Measurements from ENCODE around the gene HOOK2.

HOOK2 gene

GRCh38 chr19:12767666-12768065, 7.7 kb downstream of the HOOK2 start:
- H3K4me3 ChIP-seq (ENCODE audit: low read length): no peak overlapping the region
- TF ChIP-seq, protein P1, sequence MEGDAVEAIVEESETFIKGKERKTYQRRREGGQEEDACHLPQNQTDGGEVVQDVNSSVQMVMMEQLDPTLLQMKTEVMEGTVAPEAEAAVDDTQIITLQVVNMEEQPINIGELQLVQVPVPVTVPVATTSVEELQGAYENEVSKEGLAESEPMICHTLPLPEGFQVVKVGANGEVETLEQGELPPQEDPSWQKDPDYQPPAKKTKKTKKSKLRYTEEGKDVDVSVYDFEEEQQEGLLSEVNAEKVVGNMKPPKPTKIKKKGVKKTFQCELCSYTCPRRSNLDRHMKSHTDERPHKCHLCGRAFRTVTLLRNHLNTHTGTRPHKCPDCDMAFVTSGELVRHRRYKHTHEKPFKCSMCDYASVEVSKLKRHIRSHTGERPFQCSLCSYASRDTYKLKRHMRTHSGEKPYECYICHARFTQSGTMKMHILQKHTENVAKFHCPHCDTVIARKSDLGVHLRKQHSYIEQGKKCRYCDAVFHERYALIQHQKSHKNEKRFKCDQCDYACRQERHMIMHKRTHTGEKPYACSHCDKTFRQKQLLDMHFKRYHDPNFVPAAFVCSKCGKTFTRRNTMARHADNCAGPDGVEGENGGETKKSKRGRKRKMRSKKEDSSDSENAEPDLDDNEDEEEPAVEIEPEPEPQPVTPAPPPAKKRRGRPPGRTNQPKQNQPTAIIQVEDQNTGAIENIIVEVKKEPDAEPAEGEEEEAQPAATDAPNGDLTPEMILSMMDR (conservative IDR thresholded peaks at IDR 0.05; ENCODE audit: low read depth, low read length): no peak
- DNase-seq (ENCODE audit: low read depth): no peak

- H3K4me3 ChIP-seq (ENCODE audit: low read length): no peak overlapping the region
- TF ChIP-seq, protein P1 (conservative IDR thresholded peaks at IDR 0.05; ENCODE audit: low read depth, low read length): no peak
- no peak for DNase-seq (ENCODE audit: low read depth)
These were observed 8.2 kb downstream of the HOOK2 start for GRCh38 chr19:12767150-12767549.

- no peak for DNase-seq (ENCODE audit: low read depth)
These were observed 9.3 kb downstream of the HOOK2 start for GRCh38 chr19:12766051-12766521.

DNA sequence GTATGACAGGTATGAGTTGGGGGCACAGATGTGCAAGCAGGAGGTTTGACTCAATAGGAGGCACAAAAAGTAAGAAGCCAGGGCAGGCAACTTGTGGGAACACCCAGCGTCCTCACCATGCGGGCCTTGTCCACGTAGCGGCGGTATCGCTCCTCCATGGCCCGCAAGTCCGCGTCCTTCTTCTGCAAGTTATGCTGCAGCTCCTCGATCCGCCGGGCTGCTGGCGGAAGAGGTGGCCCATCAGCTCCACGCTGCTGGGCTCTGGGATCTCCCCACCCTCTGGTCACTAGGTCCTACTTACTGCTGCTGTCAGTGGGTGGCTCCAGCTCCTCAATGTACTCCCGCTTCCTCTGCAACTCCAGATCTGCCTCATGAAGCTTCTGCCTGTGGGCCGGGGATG, 10.7 kb downstream of the HOOK2 start:
- TF ChIP-seq, protein P1 (conservative IDR thresholded peaks at IDR 0.05; ENCODE audit: low read depth, low read length): no peak
- no peak overlapping the region for H3K4me3 ChIP-seq (ENCODE audit: low read length)

More at GRCh38 chr19:12766051-12766521, 9.3 kb downstream of the HOOK2 start:
- TF ChIP-seq, protein P1 (conservative IDR thresholded peaks at IDR 0.05; ENCODE audit: low read depth, low read length): no peak
- H3K4me3 ChIP-seq (ENCODE audit: low read length): no peak overlapping the region

GRCh38 chr19:12763100-12763499, 12.3 kb downstream of the HOOK2 start:
- TF ChIP-seq, protein P1 (conservative IDR thresholded peaks at IDR 0.05; ENCODE audit: low read depth, low read length): no peak
- DNase-seq (ENCODE audit: low read depth): no peak
- H3K4me3 ChIP-seq (ENCODE audit: low read length): no peak overlapping the region

More for the DNA sequence above, 10.7 kb downstream of the HOOK2 start:
- DNase-seq (ENCODE audit: low read depth): no peak

- no peak overlapping the region for H3K4me3 ChIP-seq (ENCODE audit: low read length)
- DNase-seq (ENCODE audit: low read depth): no peak
- TF ChIP-seq, protein P1 (conservative IDR thresholded peaks at IDR 0.05; ENCODE audit: low read depth, low read length): no peak
These were observed 15.7 kb downstream of the HOOK2 start for GRCh38 chr19:12759686-12760085.

DNA sequence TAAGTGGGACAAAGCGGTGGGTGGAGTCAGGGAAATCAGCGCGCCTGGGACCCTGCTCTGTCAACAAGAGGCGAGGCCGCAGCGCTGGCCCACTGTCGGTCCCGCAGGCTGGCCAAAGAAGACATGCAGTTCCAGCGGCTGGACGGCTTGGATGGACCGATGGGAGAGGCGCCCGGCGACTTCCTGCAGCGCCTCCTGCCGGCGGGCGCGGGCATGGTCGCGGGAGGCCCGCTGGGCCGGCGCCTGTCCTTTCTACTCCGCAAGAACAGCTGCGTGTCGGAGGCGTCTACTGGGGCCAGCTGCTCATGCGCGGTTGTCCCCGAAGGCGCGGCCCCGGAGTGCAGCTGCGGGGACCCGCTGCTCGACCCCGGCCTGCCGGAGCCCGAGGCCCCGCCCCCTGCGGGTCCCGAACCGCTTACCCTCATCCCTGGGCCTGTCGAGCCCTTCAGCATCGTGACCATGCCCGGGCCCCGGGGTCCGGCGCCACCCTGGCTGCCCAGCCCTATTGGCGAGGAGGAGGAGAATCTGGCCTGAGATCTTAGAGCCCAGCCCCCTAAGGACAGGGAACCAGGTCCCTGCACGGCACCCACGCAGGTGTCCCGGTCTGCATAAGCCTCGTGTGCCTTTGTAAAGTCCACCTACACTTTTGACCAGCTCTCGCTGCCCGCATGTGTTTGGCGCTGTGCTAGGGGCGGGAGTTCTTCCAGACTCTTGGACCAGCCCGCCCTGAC, 17.6 kb downstream of the HOOK2 start:
- DNase-seq (ENCODE audit: low read depth): no peak
- TF ChIP-seq, protein P1 (conservative IDR thresholded peaks at IDR 0.05; ENCODE audit: low read depth, low read length): peak; percentile 80
- peak overlapping the region; percentile 23 for H3K4me3 ChIP-seq (ENCODE audit: low read length)
